Measurements from ENCODE around the gene BCL7A.

GRCh38 chr12:121980191-121980891 lies 41.3 kb upstream of the BCL7A start:
- TF ChIP-seq CTCF (IDR thresholded peaks at IDR 0.05; ENCODE audit: control extremely low read depth in 1 of 3, insufficient read depth in 1 of 3, low read depth in 1 of 3, low read length in 3 of 3) (no peak), SP1 (IDR thresholded peaks at IDR 0.05; ENCODE audit: low read depth, low read length) (no peak), ZNF274 (IDR thresholded peaks at IDR 0.05; ENCODE audit: borderline replicate concordance, extremely low read depth, low read length) (no peak), SP4 (IDR thresholded peaks at IDR 0.05; ENCODE audit: low read length) (no peak)
